IMR-90 (cell line): ENCODE measurements around the gene ELOVL1. TPM values are rescaled to one million over a fixed set of nuclear protein-coding genes. Genes with fewer than 3 reads are reported as not detected.

ENCODE experiments used
- ATAC-seq: fragments of 200-7000 bp; cut with Tn5 transposase; 2 replicates; pipeline ENCODE4 v1.9.1; 2020; ENCODE audit warnings: low read depth, mild to moderate bottlenecking, moderate library complexity
- BruUV-seq: library from RNA; stranded (reverse); fragments of 400-500 nt; replicated peaks from 2 replicates; lab custom pipeline; 2021; lab: Mats Ljungman, UMichigan
- CTCF ChIA-PET: fragments of 300-600 bp; formaldehyde crosslinking; extraction: SDS; loops from one replicate; lab custom pipeline; 2021; ENCODE audit warnings: antibody characterized with exemption; lab: Yijun Ruan, JAX
- POLR2A ChIA-PET: fragments of 300-600 bp; sonication (Branson Sonifier 250); formaldehyde crosslinking; loops from one replicate; lab custom pipeline; 2022; ENCODE audit warnings: antibody characterized with exemption; ENCODE audit not compliant: unreplicated experiment; lab: Charles Lee
- DNase-seq: peaks from one replicate; pipeline ENCODE4 v3.0.0; 2013
- H2AFZ ChIP-seq: replicated peaks from 2 replicates; pipeline ENCODE3; 2013; ENCODE audit warnings: low read length, mild to moderate bottlenecking; ENCODE audit not compliant: poor library complexity
- H2AK5ac ChIP-seq: 2 replicates; pipeline ENCODE4 v1.6.1; 2013; ENCODE audit warnings: low read depth, low read length, inconsistent platforms
- H2AK9ac ChIP-seq: replicated peaks from 2 replicates; pipeline ENCODE3; 2013; ENCODE audit warnings: mild to moderate bottlenecking, low read depth, low read length, moderate library complexity; ENCODE audit not compliant: poor library complexity
- H2BK120ac ChIP-seq: 2 replicates; pipeline ENCODE4 v1.6.1; 2013; ENCODE audit warnings: low read depth, low read length, inconsistent platforms
- H2BK15ac ChIP-seq: 3 replicates; pipeline ENCODE4 v1.6.1; 2013; ENCODE audit warnings: low read depth, low read length, inconsistent platforms
- H2BK20ac ChIP-seq: 2 replicates; pipeline ENCODE4 v1.6.1; 2013; ENCODE audit warnings: low read depth, mild to moderate bottlenecking, inconsistent platforms, low read length, moderate library complexity
- H2BK5ac ChIP-seq: 2 replicates; pipeline ENCODE4 v1.6.1; 2013; ENCODE audit warnings: mild to moderate bottlenecking, low read depth, low read length, inconsistent platforms; ENCODE audit not compliant: poor library complexity, severe bottlenecking
- H3K14ac ChIP-seq: replicated peaks from 2 replicates; pipeline ENCODE4 v1.6.1; 2013; ENCODE audit warnings: low read depth, low read length, inconsistent platforms
- H3K18ac ChIP-seq: 2 replicates; pipeline ENCODE4 v1.6.1; 2013; ENCODE audit warnings: low read depth, low read length, control low read depth
- H3K23ac ChIP-seq: 2 replicates; pipeline ENCODE4 v1.6.1; 2013; ENCODE audit warnings: low read depth, low read length, inconsistent platforms
- H3K27ac ChIP-seq: 2 replicates; pipeline ENCODE4 v1.5.1; 2013; ENCODE audit warnings: mild to moderate bottlenecking, control low read depth, low read length; ENCODE audit not compliant: insufficient read depth
- H3K27me3 ChIP-seq: 2 replicates; pipeline ENCODE4 v1.6.1; 2013; ENCODE audit warnings: low read length; ENCODE audit not compliant: control insufficient read depth, insufficient read depth
- H3K36me3 ChIP-seq: 2 replicates; pipeline ENCODE4 v1.6.1; 2013; ENCODE audit warnings: low read length, mixed read lengths; ENCODE audit not compliant: control insufficient read depth, insufficient read depth
- H3K4ac ChIP-seq: 2 replicates; pipeline ENCODE4 v1.6.1; 2013; ENCODE audit warnings: low read depth, low read length, inconsistent platforms
- H3K4me1 ChIP-seq: 2 replicates; pipeline ENCODE4 v1.6.1; 2013; ENCODE audit warnings: low read length, mixed read lengths; ENCODE audit not compliant: control insufficient read depth, insufficient read depth
- H3K4me2 ChIP-seq: 2 replicates; pipeline ENCODE4 v1.6.1; 2013; ENCODE audit warnings: low read depth, mild to moderate bottlenecking, control low read depth, low read length, moderate library complexity
- H3K4me3 ChIP-seq: 2 replicates; pipeline ENCODE4 v1.5.1; 2013; ENCODE audit warnings: low read depth, mild to moderate bottlenecking, control low read depth, low read length, moderate library complexity; ENCODE audit not compliant: insufficient read depth
- H3K56ac ChIP-seq: 2 replicates; pipeline ENCODE4 v1.6.1; 2013; ENCODE audit warnings: low read length, inconsistent platforms; ENCODE audit not compliant: insufficient read depth; ENCODE audit errors: extremely low read depth
- H3K79me1 ChIP-seq, 2 experiments: 2 replicates each; pipeline ENCODE4 v1.6.1; 2013; ENCODE audit warnings: low read length in 2 of 2, inconsistent platforms in 1 of 2, low read depth in 1 of 2
- H3K9ac ChIP-seq: 2 replicates; pipeline ENCODE4 v1.6.1; 2013; ENCODE audit warnings: low read depth, low read length, control low read depth
- H3K9me1 ChIP-seq: 2 replicates; pipeline ENCODE4 v1.6.1; 2013; ENCODE audit warnings: low read length, inconsistent platforms; ENCODE audit not compliant: insufficient read depth
- H3K9me3 ChIP-seq: 2 replicates; pipeline ENCODE4 v1.6.1; 2013; ENCODE audit warnings: low read length; ENCODE audit not compliant: control insufficient read depth, insufficient read depth
- H4K20me1 ChIP-seq: 2 replicates; pipeline ENCODE4 v1.6.1; 2013; ENCODE audit warnings: low read length, inconsistent platforms; ENCODE audit not compliant: insufficient read depth
- H4K5ac ChIP-seq: 2 replicates; pipeline ENCODE4 v1.6.1; 2013; ENCODE audit warnings: mild to moderate bottlenecking, low read depth, low read length, control low read depth
- H4K8ac ChIP-seq, 2 experiments: 2 replicates each; pipeline ENCODE4 v1.6.1; 2013; ENCODE audit warnings: low read depth in 2 of 2, low read length in 2 of 2, control low read depth in 1 of 2, inconsistent platforms in 1 of 2
- H4K91ac ChIP-seq: 2 replicates; pipeline ENCODE4 v1.6.1; 2013; ENCODE audit warnings: low read depth, low read length, inconsistent platforms; ENCODE audit not compliant: insufficient read depth
- ELK1 ChIP-seq: fragments of 150-350 bp; IDR thresholded peaks from 2 replicates; pipeline ENCODE4 v1.6.1; 2016; ENCODE audit warnings: low read depth, mild to moderate bottlenecking, low read length, moderate library complexity, borderline replicate concordance
- FOS ChIP-seq: fragments of 150-350 bp; IDR thresholded peaks from 2 replicates; pipeline ENCODE4 v1.6.1; 2016; ENCODE audit warnings: low read depth, low read length
- MAFK ChIP-seq: IDR thresholded peaks from 2 replicates; pipeline ENCODE4 v1.6.1; 2012; ENCODE audit warnings: low read depth, low read length, improper control_type of control experiment
- MXI1 ChIP-seq: IDR thresholded peaks from 2 replicates; pipeline ENCODE4 v1.6.1; 2012; ENCODE audit warnings: low read depth, mild to moderate bottlenecking, low read length, moderate library complexity, borderline replicate concordance
- POLR2A ChIP-seq: IDR thresholded peaks from 2 replicates; pipeline ENCODE4 v1.6.1; 2012; ENCODE audit warnings: mild to moderate bottlenecking, low read depth, low read length
- RFX5 ChIP-seq: IDR thresholded peaks from 2 replicates; pipeline ENCODE4 v1.8.0; 2012; ENCODE audit warnings: low read depth, mild to moderate bottlenecking, low read length, moderate library complexity
- USF2 ChIP-seq: fragments of 150-350 bp; IDR thresholded peaks from 2 replicates; pipeline ENCODE4 v1.6.1; 2017; ENCODE audit warnings: mild to moderate bottlenecking, antibody characterized with exemption, low read length, low read depth
- WGBS, 2 experiments: methylation state at CpG; one replicate each; pipeline versions ENCODE4 v1.1.5 to v1.1.7; 2013; ENCODE audit warnings: missing lambda C conversion rate in 2 of 2; ENCODE audit not compliant: insufficient read length in 1 of 2; ENCODE audit errors: extremely low coverage in 2 of 2; 5-methylcytosine and 5-hydroxymethylcytosine counted together
- dilution Hi-C: fragments of 300-500 bp; cut with HindIII; formaldehyde crosslinking; loops from one replicate; pipeline ENCODE4 v1.14.3; 2018; ENCODE audit warnings: low sequenced_read_pairs; ENCODE audit not compliant: unreplicated experiment
- in situ Hi-C: fragments of 300-500 bp; cut with MboI; formaldehyde crosslinking; loops from 3 replicates; pipeline ENCODE4 v1.14.3; 2019; ENCODE audit warnings: low sequenced_read_pairs, inconsistent platforms, mixed read lengths
- intact Hi-C: fragments of 100-400 bp; cut with micrococcal nuclease; formaldehyde crosslinking; loops from 2 replicates; pipeline ENCODE4 v1.10.0; 2022
- polyA plus RNA-seq, 3 experiments: library from polyadenylated mRNA; depleted of rRNA; stranded (reverse); fragments of >200 nt; gene quantifications; 2 replicates each; pipeline ENCODE4 v1.2.3, GENCODE V29; 2012; ENCODE audit warnings: low replicate concordance in 1 of 3
- total RNA-seq: library from RNA; depleted of rRNA; stranded (reverse); fragments of >200 nt; gene quantifications from 2 replicates; pipeline ENCODE4 v1.2.3, GENCODE V29; 2012

ELOVL1 gene
- total and polyA plus RNA-seq, 2 of the 4 experiments (the other 2 are of a cell fraction) = 88.9 to 211 TPM

- intact Hi-C loops = no loop called here
- H3K4me1 ChIP-seq = peaks cover 8% of the 10 kb centered on the region
- H2BK5ac ChIP-seq = no peak overlapping the region
- H3K18ac ChIP-seq = no peak overlapping the region
- no peak overlapping the region for H3K56ac ChIP-seq
- H3K23ac ChIP-seq = peak overlapping the region; percentile 94
- H3K36me3 ChIP-seq = peaks cover 36% of the 10 kb centered on the region
- dilution Hi-C loops = no loop called here
- in situ Hi-C loops = no loop called here
- no peak for ATAC-seq
- H2BK15ac ChIP-seq = no peak overlapping the region
- no peaks in the 10 kb centered on the region for H3K9me3 ChIP-seq
- peak overlapping the region; percentile 60 for H2AK9ac ChIP-seq
- peak; percentile 35 for DNase-seq
- H2AK5ac ChIP-seq = peak overlapping the region; percentile 98; the same call in 1 of the 2 replicates
- H3K14ac ChIP-seq = peak overlapping the region; percentile 98; the same call in 1 of the 2 replicates
- ChIA-PET POLR2A (interaction anchor here (0.8 kb wide), 1 partner anchor 90 kb away, joined by 4 read pairs; no protein-coding TSS in a partner anchor), CTCF (interaction anchor here (0.6 kb wide), 1 partner anchor 1354 kb away, joined by 3 read pairs; no protein-coding TSS in a partner anchor)
- peaks cover 37 to 79% of the 10 kb centered on the region in 2 experiments for H3K79me1 ChIP-seq
- H4K91ac ChIP-seq = no peak overlapping the region
- H3K4me2 ChIP-seq = peak overlapping the region; percentile 86
- no peaks in the 10 kb centered on the region for H3K27me3 ChIP-seq
- no peak overlapping the region for H2BK20ac ChIP-seq
- peaks cover 20% of the 10 kb centered on the region; the same call in 1 of the 2 replicates for H4K20me1 ChIP-seq
- no peak overlapping the region for H3K27ac ChIP-seq
- no peak for TF ChIP-seq USF2
- TF ChIP-seq MAFK = no peak
- TF ChIP-seq FOS = no peak
- no peak for TF ChIP-seq RFX5
- no peak for TF ChIP-seq POLR2A
- no peak for TF ChIP-seq ELK1
- no peak for TF ChIP-seq MXI1
- 0 out of 2 replicates have a peak overlapping the region, but pooled peaks have one; percentile 99 for H3K4ac ChIP-seq
- BruUV-seq = no TSS peak
- peak overlapping the region; percentile 92; the same call in 1 of the 2 replicates for H3K4me3 ChIP-seq
- peaks cover 10% of the 10 kb centered on the region for H3K9me1 ChIP-seq
- H4K5ac ChIP-seq = no peak overlapping the region
- WGBS, 2 experiments = no CpG with 5 or more reads among the region's 4 CpGs
- H2BK120ac ChIP-seq = no peak overlapping the region
- 0 out of 2 replicates have a peak overlapping the region, but pooled peaks have one; percentile 97 for H3K9ac ChIP-seq
- peak overlapping the region; percentile 8 to 98; a peak in 1 of 4 replicates for H4K8ac ChIP-seq
- no peak overlapping the region for H2AFZ ChIP-seq
Observed at GRCh38 chr1:43387976-43388599, 20.3 kb upstream of the ELOVL1 start.
